HepG2 (cell line): ENCODE measurements around the gene LRIG1. TPM values are rescaled to one million over a fixed set of nuclear protein-coding genes. Genes with fewer than 3 reads are reported as not detected.

ENCODE experiments used
- ATAC-seq: fragments of 200-7000 bp; cut with Tn5 transposase; 3 replicates; pipeline ENCODE4 v1.9.1; 2020; ENCODE audit warnings: mild to moderate bottlenecking, moderate library complexity
- BruUV-seq: library from RNA; stranded (reverse); fragments of 400-500 nt; replicated peaks from 2 replicates; lab custom pipeline; 2021; lab: Mats Ljungman, UMichigan
- CTCF ChIA-PET: fragments of 300-600 bp; formaldehyde crosslinking; extraction: SDS; loops from one replicate; lab custom pipeline; 2021; ENCODE audit warnings: low total read pairs, inconsistent platforms, low intra/inter-chr PET ratio; lab: Yijun Ruan, JAX
- POLR2A ChIA-PET: fragments of 350-600 bp; sonication (Branson Sonifier 250); formaldehyde crosslinking; loops from one replicate; lab custom pipeline; 2020; ENCODE audit warnings: antibody characterized with exemption, inconsistent platforms; lab: Yijun Ruan, JAX
- DNase-seq: peaks from one replicate; pipeline ENCODE4 v3.0.0-alpha.2; 2015; ENCODE audit warnings: low spot score
- FAIRE-seq: peaks from 3 replicates; lab custom pipeline; 2011; peaks lifted over from hg19 to GRCh38; lab: Jason Lieb, UNC
- H2AFZ ChIP-seq: one replicate; pipeline ENCODE4 v1.6.1; 2011; ENCODE audit warnings: low read length, inconsistent platforms
- H3K27ac ChIP-seq: fragments of 300-600 bp; 3 replicates; pipeline ENCODE4 v1.8.0; 2011; ENCODE audit warnings: mixed run types, mild to moderate bottlenecking, mixed read lengths, low read length, inconsistent platforms; ENCODE audit not compliant: insufficient read depth; ENCODE audit errors: extremely low read length
- H3K27me3 ChIP-seq, 2 experiments: fragments of 200-600 bp in 1 of 2; 2 replicates in 1 of 2; 3 replicates in 1 of 2; pipeline versions ENCODE4 v1.6.0 to v1.8.0; 2011; ENCODE audit warnings: low read length in 2 of 2, mild to moderate bottlenecking in 2 of 2, moderate library complexity in 2 of 2, inconsistent platforms in 1 of 2; ENCODE audit not compliant: insufficient read depth in 2 of 2, control insufficient read depth in 1 of 2
- H3K36me3 ChIP-seq, 2 experiments: fragments of 200-600 bp in 1 of 2; replicated peaks in 1 of 2; 2 replicates in 1 of 2; 3 replicates in 1 of 2; pipeline versions ENCODE4 v1.5.1 to v1.8.0; 2011; ENCODE audit warnings: low read length in 2 of 2, inconsistent platforms in 1 of 2; ENCODE audit not compliant: insufficient read depth in 2 of 2, control insufficient read depth in 1 of 2
- H3K4me1 ChIP-seq: 2 replicates; pipeline ENCODE4 v1.5.1; 2012; ENCODE audit warnings: low read length, inconsistent platforms; ENCODE audit not compliant: insufficient read depth
- H3K4me2 ChIP-seq: 2 replicates; pipeline ENCODE4 v1.6.0; 2011; ENCODE audit warnings: low read depth, low read length, inconsistent platforms
- H3K4me3 ChIP-seq, 3 experiments: fragments of 200-600 bp in 1 of 3; sonication (generic), shearing (Covaris generic) in 1 of 3; replicated peaks in 1 of 3; 2 replicates each; pipeline ENCODE4 v1.5.1; 2011 to 2016; ENCODE audit warnings: low read length in 3 of 3, inconsistent platforms in 2 of 3, low read depth in 2 of 3, mild to moderate bottlenecking in 2 of 3, control low read depth in 1 of 3, mixed read lengths in 1 of 3; ENCODE audit not compliant: insufficient read depth in 1 of 3
- H3K79me2 ChIP-seq: one replicate; pipeline ENCODE4 v1.6.1; 2011; ENCODE audit warnings: low read length, inconsistent platforms; ENCODE audit not compliant: insufficient read depth
- H3K9ac ChIP-seq: 2 replicates; pipeline ENCODE4 v1.6.0; 2011; ENCODE audit warnings: mild to moderate bottlenecking, low read depth, low read length, inconsistent platforms; ENCODE audit not compliant: insufficient read depth
- H3K9me3 ChIP-seq: 2 replicates; pipeline ENCODE4 v1.5.1; 2012; ENCODE audit warnings: mild to moderate bottlenecking, low read length
- H4K20me1 ChIP-seq: 2 replicates; pipeline ENCODE4 v1.6.0; 2011; ENCODE audit warnings: inconsistent platforms, mild to moderate bottlenecking, low read length, moderate library complexity; ENCODE audit not compliant: insufficient read depth
- AHR ChIP-seq: IDR thresholded peaks from 2 replicates; pipeline ENCODE4 v1.6.1; 2018; ENCODE audit warnings: missing genetic modification reagents, missing compliant biosample characterization
- BCLAF1 ChIP-seq: fragments of 450-650 bp; IDR thresholded peaks from 2 replicates; pipeline ENCODE4 v1.6.1; 2017; ENCODE audit warnings: mild to moderate bottlenecking
- EZH2 ChIP-seq: conservative IDR thresholded peaks from 2 replicates; pipeline ENCODE4 v1.6.1; 2012; ENCODE audit warnings: mild to moderate bottlenecking, low read depth, low read length, moderate library complexity
- ZMYM4 ChIP-seq: sonication (generic); formaldehyde crosslinking; IDR thresholded peaks from 2 replicates; pipeline ENCODE4 v1.8.1; 2023; ENCODE audit warnings: mild to moderate bottlenecking, missing genetic modification reagents
- WGBS: methylation state at CpG from one replicate; pipeline ENCODE4 v1.1.6; 2017; ENCODE audit warnings: low lambda C conversion rate; 5-methylcytosine and 5-hydroxymethylcytosine counted together
- in situ Hi-C: cut with HindIII; loops from 2 replicates; pipeline ENCODE4 v1.10.0; 2017; ENCODE audit warnings: low pct_unique_long_range_greater_than_20kb; ENCODE audit not compliant: extremely low pct_ligation_motif_present
- intact Hi-C: fragments of 100-400 bp; cut with micrococcal nuclease; formaldehyde crosslinking; loops from one replicate; pipeline ENCODE4 v1.10.0; 2022; ENCODE audit not compliant: unreplicated experiment
- polyA plus RNA-seq, 8 experiments: library from polyadenylated mRNA; depleted of rRNA in 3 of 8; stranded (reverse) in 7 of 8; unstranded in 1 of 8; fragments of >200 nt; fragmentation: Illumina TruSeq in 4 of 8; extraction: Trizol in 4 of 8; gene quantifications; 2 replicates each; pipeline versions ENCODE4 v1.2.1 to v1.2.3, GENCODE V29; 2011 to 2016; ENCODE audit warnings: low read depth in 4 of 8, missing spikeins in 1 of 8, mixed read lengths in 1 of 8; ENCODE audit not compliant: insufficient read depth in 1 of 8
- total RNA-seq, 5 experiments: library from RNA; depleted of rRNA; stranded (reverse); fragments of >200 nt; fragmentation: Illumina TruSeq; extraction: Trizol; gene quantifications; 2 replicates each; pipeline ENCODE4 v1.2.3, GENCODE V29; 2016; ENCODE audit warnings: low read depth in 1 of 5

LRIG1 gene
- total and polyA plus RNA-seq, 2 of the 13 experiments (the other 11 are each of a cell fraction or from before 2014, with no cell fraction given) = 17.8 to 24.8 TPM

- TF ChIP-seq ZMYM4 (no peak), EZH2 (no peak)
Observed at GRCh38 chr3:66444146-66444644, 56.6 kb downstream of the LRIG1 start (continued).

GRCh38 chr3:66443118-66443803, 57.6 kb downstream of the LRIG1 start:
- POLR2A ChIA-PET = interaction anchor here (1.1 to 2.1 kb wide), 3 partner anchors 8 to 32 kb away, joined by 3 to 13 read pairs (median 5); no protein-coding TSS in a partner anchor
- ATAC-seq = no peak
- in situ Hi-C loops = no loop called here

More at GRCh38 chr3:66443118-66443803, 57.6 kb downstream of the LRIG1 start:
- WGBS = 93% methylated on average over 10 of the region's 10 CpGs
- Histone ChIP-seq H3K27me3 (no peaks in the 10 kb centered on the region), H4K20me1 (no peaks in the 10 kb centered on the region), H3K4me1 (peaks cover 34% of the 10 kb centered on the region), H3K27ac (peak overlapping the region; percentile 58), H3K4me2 (peak overlapping the region; percentile 45; the same call in 1 of the 2 replicates), H3K36me3 (peaks cover 4 to 20% of the 10 kb centered on the region in 2 experiments; a peak in 4 of 5 replicates), H3K9me3 (no peaks in the 10 kb centered on the region), H2AFZ (no peak overlapping the region), H3K4me3 (no peak overlapping the region), H3K79me2 (no peaks in the 10 kb centered on the region), H3K9ac (no peak overlapping the region)
- no peak for TF ChIP-seq BCLAF1
- no peak for TF ChIP-seq AHR (CRISPR knock-in tag)
- intact Hi-C loops = loop anchor here (5.0 kb wide), 1 partner anchor 59 kb away; the partner anchor contains the start of gene LRIG1
- FAIRE-seq (no peak), DNase-seq (no peak)
- no TSS peak for BruUV-seq
- CTCF ChIA-PET = no interaction called here
